GM21447 (cell line): ENCODE measurements around the gene WNT9A.
"Not testable (repeated sequence)": the region's sequence is repeated elsewhere in the genome, so short reads cannot be mapped to it uniquely, and the experiment has no call there.

Experiments used
- ATAC-seq: cut with Tn5 transposase; IDR thresholded peaks from one replicate; pipeline ENCODE4 v1.9.1; 2021; ENCODE audit not compliant: unreplicated experiment

The WNT9A gene, protein sequence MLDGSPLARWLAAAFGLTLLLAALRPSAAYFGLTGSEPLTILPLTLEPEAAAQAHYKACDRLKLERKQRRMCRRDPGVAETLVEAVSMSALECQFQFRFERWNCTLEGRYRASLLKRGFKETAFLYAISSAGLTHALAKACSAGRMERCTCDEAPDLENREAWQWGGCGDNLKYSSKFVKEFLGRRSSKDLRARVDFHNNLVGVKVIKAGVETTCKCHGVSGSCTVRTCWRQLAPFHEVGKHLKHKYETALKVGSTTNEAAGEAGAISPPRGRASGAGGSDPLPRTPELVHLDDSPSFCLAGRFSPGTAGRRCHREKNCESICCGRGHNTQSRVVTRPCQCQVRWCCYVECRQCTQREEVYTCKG

DNA sequence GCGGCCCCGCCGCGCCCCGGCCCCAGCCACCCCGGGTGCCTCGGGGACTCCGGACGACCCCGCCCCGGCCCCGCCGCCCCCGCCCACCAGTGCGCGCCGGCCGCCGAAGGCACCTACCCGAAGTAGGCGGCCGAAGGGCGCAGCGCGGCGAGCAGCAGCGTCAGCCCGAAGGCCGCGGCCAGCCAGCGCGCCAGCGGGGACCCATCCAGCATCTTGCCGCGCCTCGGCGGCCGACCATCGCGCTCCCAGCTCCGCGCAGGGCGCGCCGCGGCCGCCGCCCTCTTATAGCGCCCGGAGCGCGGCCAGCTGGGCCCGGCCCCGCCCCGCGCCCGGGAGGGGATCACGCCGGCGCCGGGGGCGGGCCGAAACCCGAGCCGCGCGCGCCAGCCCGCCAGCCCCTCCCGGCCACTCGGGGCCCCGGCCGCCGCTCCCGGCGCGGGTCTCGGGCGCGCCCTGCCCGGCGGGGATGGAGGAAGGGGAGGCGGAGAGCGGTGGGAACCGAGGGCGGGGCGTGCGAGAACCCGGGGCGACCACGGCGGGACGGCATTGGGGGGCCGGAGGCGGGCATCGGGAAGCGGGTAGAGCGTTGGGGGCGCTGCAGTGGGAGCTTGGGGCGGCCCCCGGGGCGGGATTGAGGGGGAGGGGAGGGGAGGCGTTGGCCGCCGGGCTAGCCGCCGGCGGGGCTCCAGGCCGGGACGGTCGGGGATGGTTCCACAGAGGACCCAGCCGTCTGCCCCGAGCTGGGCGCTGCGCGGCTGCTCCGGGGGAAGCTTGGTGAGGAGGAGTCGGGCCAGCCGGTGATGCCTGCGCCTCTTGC is at the start of gene WNT9A:
WNT9A (minus strand) TSS at position 257 of the 817 bp plus-strand sequence; CDS start at position 212, 45 bp downstream.
- no peak for ATAC-seq

DNA sequence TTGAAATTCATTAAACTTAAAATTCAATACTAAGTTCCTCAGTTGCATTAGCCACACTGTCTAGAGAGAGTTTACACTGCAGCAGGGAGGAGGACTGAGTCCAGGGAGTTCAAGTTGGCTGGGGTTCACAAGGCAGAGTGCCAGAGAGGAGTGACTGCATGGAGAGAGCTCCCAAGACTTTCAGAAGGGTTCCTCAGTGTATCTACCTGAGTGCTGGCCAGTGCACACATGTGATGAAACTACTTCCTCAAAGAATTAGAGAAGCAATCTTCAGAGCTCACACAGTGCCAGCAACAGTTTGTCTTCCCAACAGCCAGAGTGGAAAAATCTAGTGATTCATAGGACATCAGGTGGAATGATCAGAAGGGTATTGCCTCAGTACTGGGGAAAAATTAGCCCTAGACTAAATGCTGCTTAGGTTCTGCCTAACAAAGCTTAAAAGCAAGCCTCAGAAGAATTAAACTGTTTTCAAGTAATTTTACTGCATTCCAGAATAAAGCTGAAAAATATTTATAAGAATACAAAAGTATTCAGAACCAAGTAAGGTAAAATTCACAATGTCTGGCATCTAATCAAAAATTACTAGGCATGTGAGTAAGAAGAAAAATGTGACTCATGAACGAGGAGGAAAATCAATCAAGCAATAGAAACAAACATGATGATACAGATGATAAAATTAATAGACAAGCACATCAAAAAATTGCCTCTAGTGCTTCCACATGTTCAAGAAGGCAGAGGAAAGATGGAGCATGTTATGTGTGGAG is 48.6 kb upstream of the WNT9A start:
- ATAC-seq, result no peak

DNA sequence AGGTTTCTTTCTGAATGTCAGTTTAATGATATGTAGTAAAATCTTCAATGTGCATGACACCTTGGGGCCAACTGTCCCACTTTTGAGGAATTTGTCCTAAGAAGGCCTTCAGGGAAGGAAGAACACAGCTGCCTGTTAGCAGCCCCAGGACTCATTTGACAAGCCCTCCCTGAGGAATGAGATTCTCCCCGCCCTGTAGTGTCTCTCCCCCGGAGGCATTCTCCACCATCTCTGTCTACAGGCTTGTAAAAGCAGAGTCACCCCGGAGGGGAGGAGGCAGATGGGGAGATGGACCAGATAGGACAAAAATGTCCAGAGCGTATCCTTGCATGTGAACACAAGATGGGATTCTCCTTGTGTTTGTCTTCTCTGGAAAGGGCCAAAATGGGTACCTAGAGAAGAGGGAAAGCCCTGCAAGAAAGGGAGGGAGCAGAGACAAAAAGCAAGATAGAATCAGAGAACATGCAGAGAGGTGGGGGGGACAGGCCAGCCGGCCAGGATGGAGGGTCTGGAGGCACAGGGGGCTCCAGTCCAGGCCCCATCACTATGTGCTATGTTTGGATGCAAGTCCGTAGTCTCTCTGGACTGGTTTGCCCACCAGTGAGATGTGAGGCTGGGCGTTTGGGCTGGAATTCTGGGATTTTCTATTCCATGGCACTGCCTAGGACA is 47.0 kb upstream of the WNT9A start:
- no peak for ATAC-seq

DNA sequence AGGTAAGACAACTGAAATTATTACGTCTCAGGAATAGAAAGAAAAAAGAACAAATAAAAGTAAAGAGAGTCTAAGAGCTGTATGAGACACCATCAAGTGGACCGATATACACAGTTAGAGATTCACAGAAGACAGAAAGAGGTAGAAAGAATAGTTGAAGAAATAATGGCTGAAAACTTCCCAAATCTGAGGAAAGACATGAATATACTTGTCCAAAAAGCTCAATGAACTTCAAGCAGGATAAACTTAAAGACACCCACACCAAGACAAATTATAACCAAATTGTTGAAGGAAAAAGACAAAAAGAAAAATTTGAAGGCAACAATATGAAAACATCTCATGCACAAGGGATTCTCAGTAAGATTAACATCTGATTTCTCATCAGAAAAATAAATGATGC is 39.4 kb upstream of the WNT9A start:
- no peak for ATAC-seq

DNA sequence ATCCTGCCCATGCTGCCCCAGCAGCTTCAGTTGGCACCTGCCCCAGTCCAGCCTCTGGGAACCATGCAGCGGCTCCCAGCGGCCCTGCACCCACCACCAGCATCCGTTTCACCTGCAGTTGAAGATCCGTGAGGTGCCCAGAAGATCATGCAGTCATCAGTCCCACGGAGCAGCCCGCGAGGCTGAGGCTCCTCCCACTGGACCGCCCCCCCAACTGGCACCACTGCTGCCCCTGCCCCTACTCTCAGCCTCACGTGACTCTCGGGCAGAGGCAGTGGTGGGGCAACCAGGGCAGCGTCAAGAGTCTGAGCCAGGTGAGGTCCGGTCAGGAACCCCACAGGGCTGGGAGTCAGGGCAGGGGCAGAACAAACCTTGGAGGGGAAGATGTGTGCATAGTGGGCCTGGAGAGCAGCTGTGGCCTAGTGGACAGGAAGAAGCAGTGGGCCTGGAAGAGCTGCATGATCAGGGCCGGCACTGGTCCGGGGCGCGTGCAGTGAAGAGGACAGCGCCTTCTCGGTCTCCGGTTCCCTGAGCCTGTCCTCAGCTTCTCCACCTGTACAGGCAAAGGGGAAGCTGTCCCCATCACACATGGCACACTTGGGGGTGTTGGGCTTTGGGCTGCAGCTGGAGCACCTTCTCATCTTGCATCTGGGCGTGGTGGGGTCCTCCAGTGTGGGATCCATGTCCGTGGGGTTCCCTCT is 28.0 kb upstream of the WNT9A start:
- ATAC-seq, result not testable (repeated sequence)

DNA sequence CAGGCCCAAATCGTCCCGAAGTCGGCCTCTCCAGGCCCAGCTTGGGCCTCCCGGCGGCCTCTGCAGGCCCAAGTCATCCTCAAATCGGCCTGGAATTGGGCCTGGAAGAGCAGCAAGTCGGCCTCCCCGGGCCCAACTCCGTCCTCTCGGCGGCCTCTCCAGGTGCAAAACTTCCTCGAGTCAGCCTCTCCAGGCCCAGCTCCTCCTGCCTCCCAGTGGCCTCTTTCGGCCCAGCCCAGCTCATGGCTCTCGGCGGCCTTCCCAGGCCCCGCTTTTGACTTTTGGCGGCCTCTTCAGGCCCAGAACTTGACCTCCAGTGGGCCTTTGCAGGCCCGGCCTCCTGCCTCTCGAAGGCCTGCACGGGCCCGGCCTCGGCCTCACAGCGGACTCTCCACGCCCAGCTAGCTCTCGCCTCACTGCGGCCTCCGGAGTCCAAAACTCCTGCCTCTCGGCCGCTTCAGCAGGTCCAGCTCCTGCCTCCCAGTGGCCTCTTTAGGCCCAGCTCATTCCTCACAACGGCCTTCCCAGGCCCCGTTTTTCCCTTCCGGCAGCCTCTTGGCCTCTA is 26.1 kb upstream of the WNT9A start:
- not testable (repeated sequence) for ATAC-seq

DNA sequence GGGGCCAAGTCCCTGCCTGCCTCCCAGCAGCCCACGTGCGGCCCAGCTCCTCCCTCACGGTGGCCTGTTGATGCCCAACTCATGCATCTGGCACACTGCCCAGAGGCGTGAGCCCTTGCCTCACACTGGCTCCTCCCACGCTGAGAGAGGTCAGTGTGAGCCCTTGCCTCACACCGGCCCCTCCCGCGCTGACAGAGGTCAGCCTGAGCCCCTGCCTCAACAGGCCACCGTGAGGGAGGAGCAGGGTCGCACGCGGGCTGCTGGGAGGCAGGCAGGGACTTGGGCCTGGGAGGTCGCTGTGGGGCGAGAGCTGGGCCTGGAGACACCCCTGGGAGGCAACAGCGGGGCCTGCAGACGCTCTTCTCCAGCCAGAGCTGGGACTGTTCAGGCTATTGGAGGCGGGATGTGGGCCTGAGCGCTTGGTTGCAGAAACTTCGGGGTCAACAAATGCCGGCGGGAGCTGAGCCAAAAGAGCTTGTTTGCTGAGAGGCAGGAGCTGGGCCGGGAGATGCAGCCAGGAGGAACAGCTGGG is 25.2 kb upstream of the WNT9A start:
- not testable (repeated sequence) for ATAC-seq

DNA sequence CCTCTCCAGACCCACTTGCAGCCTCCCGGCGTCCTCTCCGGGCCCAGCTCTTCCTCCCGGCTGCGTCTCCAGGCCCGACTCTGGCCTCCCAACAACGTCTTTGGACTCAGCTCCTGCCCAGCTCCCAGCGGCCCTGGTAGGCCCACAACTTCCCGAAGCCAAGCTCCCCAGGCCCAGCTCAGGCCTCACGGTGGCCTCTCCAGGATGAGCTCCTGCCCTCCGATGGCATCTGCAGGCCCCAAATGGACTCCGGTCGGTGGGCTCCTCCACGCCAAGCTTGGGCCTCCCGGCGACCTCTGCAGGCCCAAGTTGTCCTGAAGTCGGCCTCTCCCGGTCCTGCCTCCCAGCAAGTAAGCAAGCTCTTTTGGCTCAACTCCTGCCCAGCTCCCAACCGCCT is 24.5 kb upstream of the WNT9A start:
- ATAC-seq, result not testable (repeated sequence)

DNA sequence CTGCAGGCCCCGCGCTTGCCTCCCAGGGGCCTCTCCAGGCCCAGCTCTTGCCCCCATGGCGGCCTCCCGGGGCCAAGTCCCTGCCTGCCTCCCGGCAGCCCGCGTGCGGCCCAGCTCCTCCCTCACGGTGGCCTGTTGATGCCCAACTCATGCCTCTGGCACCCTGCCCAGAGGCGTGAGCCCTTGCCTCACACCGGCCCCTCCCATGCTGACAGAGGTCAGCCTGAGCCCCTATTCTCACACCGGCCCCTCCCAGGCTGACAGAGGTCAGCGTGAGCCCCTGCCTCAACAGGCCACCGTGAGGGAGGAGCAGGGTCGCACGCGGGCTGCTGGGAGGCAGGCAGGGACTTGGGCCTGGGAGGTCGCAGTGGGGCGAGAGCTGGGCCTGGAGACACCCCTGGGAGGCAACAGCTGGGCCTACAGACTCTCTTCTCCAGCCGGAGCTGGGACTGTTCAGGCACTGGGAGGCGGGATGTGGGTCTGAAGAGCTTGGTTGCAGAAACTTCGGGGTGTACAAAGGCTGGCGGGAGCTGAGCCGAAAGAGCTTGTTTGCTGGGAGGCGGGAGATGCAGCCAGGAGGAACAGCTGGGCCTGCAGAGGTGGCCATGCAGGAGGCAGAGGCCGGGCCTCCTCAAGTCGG is 24.0 kb upstream of the WNT9A start:
- ATAC-seq, result not testable (repeated sequence)

DNA sequence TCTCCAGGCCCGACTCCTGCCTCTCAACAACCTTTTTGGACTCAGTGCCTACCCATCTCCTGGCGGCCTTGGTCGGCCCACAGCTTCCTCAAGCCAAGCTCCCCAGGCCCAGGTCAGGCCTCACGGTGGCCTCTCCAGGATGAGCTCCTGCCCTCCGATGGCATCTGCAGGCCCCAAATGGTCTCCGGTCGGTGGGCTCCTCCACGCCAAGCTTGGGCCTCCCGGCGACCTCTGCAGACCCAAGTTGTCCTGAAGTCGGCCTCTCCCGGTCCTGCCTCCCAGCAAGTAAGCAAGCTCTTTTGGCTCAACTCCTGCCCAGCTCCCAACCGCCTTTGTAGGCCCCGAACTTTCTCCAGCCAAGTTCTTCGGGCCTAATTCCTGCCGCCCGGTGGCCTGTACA is 23.5 kb upstream of the WNT9A start:
- not testable (repeated sequence) for ATAC-seq

DNA sequence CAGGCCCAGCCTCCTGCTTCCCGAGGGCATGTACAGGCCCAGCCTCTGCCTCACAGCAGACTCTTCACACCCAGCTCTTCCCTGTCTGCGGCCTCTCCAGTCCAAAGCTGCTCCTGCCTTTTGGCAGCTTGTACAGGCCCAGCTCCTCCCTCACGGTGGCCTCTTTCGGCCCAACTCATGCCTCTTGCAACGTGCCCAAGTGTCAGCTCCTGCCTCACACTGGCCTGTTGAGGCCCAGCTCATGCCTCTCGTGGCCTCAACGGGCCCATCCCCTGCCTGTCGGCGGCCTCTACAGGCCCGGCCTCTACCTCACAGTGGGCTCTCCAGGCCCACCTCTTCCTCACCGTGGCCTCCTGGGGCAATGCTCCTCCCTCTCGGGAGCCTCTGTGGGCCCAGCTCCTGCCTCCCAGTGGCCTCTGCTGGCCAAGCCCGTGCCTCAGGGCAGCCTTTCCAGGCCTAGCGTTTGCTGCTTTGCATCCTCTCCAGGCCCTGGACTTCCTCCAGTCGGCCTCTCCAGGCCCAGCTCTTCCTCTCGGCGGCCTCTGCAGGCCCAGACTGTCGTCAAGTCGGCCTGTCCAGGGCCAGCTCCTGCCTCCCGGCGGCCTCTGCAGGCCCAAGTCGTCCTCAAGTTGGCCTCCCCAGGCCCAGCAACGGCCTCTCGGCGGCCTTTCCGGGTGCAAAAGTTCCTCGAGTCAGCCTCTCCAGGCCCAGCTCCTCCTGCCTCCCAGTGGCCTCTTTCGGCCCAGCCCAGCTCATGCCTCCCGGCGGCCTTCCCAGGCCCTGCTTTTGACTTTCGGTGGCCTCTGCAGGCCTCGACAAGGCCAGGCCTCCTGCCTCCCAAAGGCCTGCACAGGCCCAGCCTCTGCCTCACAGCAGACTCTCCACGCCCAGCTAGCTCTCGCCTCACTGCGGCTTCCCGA is 22.6 kb upstream of the WNT9A start:
- not testable (repeated sequence) for ATAC-seq

DNA sequence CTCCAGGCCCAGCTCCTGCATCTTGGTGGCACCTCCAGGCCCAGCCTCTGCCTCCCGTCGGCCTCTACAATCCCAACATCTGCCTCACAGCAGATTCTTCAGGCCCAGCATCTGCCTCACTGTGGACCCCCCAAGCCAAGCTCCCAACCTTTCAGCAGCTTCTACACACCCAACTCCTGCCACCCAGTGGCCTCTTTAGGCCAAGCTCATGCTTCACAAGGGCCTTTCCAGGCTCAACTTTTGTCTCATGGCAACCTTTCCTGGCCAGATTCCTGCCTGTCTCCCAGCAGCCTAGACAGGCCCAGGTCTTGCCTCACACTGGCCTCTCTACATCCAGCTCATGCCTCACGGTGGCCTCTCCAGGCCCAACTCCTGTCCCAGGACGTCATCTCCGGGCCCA is 20.1 kb upstream of the WNT9A start:
- ATAC-seq, result not testable (repeated sequence)

DNA sequence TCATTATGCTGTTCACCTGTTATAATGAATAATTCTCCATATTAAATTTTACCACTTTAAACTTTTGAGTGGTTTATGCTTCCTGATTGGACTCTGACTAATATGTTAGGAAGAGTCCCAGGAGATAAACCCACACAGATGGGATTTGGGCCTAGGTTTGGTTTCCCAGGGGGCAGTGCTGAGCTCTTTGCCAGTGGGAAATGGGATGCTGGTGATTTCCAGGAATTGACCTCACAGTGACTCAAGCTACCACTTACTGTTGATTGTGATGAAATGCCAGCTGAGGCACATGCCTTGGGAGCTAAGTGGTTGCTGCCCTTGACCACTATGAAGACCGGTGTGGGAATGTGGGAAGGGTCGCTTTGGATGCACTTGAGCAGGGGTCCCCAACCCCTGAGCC is 19.0 kb upstream of the WNT9A start:
- not testable (repeated sequence) for ATAC-seq

DNA sequence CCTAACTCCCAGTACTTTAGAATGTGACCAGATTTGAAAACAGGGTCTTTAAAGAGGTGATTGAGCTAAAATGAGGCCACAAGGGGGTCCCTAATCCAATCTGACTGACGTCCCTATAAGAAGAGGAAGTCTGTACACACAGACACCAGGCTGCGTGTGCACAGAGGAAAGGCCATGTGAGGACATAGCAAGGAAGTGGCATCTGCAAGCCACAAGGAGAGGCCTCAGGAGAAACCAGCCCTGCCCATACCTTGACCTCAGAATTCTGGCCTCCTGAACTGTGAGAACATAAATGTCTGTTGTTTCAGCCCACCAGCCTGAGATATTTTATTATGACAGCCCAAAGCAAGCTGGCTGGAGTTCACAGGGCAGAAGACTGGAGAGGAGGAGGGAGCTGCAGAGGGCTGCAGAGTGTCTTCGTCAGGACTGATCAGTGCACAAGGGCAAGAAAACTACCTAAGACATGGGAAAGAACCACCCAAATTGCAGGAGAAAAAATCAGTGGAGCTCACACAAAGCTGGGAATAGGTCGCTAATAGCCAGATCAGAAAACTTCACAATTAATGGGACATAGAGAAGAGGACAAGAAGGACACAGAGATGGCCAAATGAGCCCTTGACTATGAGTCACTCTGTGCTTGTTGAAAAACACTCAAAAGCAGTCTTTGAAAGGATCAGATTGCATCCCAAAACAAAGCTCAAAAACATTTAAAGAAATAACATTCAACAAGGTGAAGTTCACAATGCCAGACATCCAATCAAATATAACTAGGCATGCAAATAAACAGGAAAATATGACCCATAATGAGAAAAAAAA is 14.1 kb upstream of the WNT9A start:
- ATAC-seq, result no peak

DNA sequence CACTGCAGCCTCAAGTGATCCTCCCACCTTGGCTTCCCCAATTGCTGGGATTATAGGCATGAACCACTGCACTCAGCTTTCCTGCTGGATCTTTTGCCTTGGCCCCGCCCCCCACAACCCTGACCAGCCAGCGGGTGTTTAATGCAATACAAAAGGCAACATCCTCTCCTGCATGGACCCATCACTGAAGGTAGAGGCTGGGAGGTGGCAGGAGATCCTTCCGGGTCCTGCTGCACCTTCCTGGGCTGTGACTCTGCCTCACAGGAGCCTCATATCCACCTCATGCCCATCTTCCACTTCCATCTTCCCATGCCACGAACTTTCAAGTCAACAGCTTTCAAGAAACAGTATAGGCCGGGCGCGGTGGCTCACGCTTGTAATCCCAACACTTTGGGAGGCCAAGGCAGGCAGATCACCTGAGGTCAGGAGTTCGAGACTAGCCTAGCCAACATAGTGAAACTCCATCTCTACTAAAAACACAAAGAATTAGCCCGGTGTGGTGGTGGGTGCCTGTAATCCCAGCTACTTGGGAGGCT is 11.7 kb upstream of the WNT9A start:
- no peak for ATAC-seq

DNA sequence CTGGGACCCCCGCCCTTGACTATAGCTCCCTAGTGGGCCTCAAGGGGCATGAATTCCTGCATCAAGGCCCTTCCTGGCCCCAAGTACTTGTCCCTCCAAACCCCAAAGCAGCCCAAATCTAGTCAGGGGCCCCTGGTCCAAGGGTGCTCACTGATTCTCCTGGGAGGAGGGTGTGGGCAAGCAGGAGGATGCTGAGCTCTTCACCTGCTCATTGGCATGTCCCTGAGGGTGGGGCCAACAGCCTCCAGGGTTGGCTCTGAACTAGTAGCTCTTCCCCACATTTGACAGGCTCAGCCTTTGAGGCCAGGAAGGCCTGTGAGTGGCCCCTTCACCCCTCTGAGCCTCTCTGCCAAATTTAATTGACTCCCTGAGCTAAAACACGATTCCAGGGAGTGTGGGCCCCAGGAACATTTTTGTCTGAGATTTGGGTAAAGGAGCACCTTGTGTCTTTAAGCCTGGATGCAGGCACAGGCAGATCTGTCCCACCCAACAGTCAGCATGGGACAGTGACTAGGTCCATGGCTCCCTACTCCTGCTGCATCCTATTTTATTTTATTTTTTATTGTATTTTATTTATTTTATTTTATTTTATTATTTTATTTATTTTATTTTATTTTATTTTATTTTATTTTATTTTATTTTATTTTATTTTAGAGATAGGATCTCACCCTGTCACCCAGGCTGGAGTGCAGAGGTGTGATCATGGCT is 11.0 kb upstream of the WNT9A start:
- ATAC-seq, result no peak
